WI38 (cell line): ENCODE data around the gene GPATCH8.
A peak's percentile ranks its signal among the peaks of the same experiment; 100 is the strongest.

Source experiments
- H3K4me3 ChIP-seq: 2 replicates; pipeline ENCODE4 v1.5.1; 2011; ENCODE audit warnings: low read depth, mild to moderate bottlenecking, control low read depth, low read length
- CTCF ChIP-seq: IDR thresholded peaks from 2 replicates; pipeline ENCODE4 v1.5.1; 2012; ENCODE audit warnings: low read depth, mild to moderate bottlenecking, control low read depth, low read length

GPATCH8 gene

GRCh38 chr17:44503147-44504029 is at the start of gene GPATCH8:
Gene GPATCH8 (minus strand): TSS chr17:44503406. CDS start chr17:44503370, 36 bp downstream.
- no peak for TF ChIP-seq CTCF

GRCh38 chr17:44552361-44552760 is 49.2 kb upstream of the GPATCH8 start:
- no peak overlapping the region for H3K4me3 ChIP-seq
- TF ChIP-seq CTCF, result no peak

More at GRCh38 chr17:44503147-44504029, at the start of gene GPATCH8:
- peak within 1 kb of the TSS; percentile 93 for H3K4me3 ChIP-seq

- no peak for TF ChIP-seq CTCF
Measured at GRCh38 chr17:44549686-44550085, 46.5 kb upstream of the GPATCH8 start.

GRCh38 chr17:44548376-44549230 is 45.4 kb upstream of the GPATCH8 start:
- TF ChIP-seq CTCF, result no peak

More at GRCh38 chr17:44549686-44550085, 46.5 kb upstream of the GPATCH8 start:
- H3K4me3 ChIP-seq, result no peak overlapping the region

GRCh38 chr17:44547625-44548267 is 44.5 kb upstream of the GPATCH8 start:
- TF ChIP-seq CTCF, result no peak

More at GRCh38 chr17:44548376-44549230, 45.4 kb upstream of the GPATCH8 start:
- no peak overlapping the region for H3K4me3 ChIP-seq

GRCh38 chr17:44546671-44547606 is 43.7 kb upstream of the GPATCH8 start:
- TF ChIP-seq CTCF, result no peak
- no peak overlapping the region for H3K4me3 ChIP-seq

More at GRCh38 chr17:44547625-44548267, 44.5 kb upstream of the GPATCH8 start:
- no peak overlapping the region for H3K4me3 ChIP-seq
